Measurements from ENCODE around the gene LYPD3.

- TF ChIP-seq EZH2 (IDR thresholded peaks at IDR 0.05; ENCODE audit: borderline replicate concordance, low read length) (no peak), CTCF (IDR thresholded peaks at IDR 0.05; ENCODE audit: low read length) (no peak)
These were observed 1.2 kb downstream of the LYPD3 start for GRCh38 chr19:43464134-43464775.

Data from OCI-LY1 (cell line).